Neuron (in vitro differentiated cells): Measurements from ENCODE around the gene TEX22.

Experiments used
- H2AFZ ChIP-seq: one replicate; pipeline ENCODE4 v1.6.1; 2013; ENCODE audit warnings: low read depth, mild to moderate bottlenecking, inconsistent platforms, low read length, moderate library complexity
- H3K27me3 ChIP-seq: one replicate; pipeline ENCODE4 v1.6.1; 2013; ENCODE audit warnings: low read length; ENCODE audit not compliant: insufficient read depth
- H3K36me3 ChIP-seq: one replicate; pipeline ENCODE4 v1.6.1; 2013; ENCODE audit warnings: low read length; ENCODE audit not compliant: insufficient read depth
- H3K4me1 ChIP-seq: one replicate; pipeline ENCODE4 v1.6.1; 2013; ENCODE audit warnings: low read length; ENCODE audit not compliant: insufficient read depth
- H3K4me3 ChIP-seq: 2 replicates; pipeline ENCODE4 v1.5.1; 2013; ENCODE audit warnings: mild to moderate bottlenecking, low read length, moderate library complexity
- H3K9me3 ChIP-seq: one replicate; pipeline ENCODE4 v1.6.1; 2013; ENCODE audit warnings: low read length

TEX22 gene

GRCh38 chr14:105440992-105441391 is 42.7 kb downstream of the TEX22 start:
- Histone ChIP-seq H3K4me1 (no peaks in the 10 kb centered on the region), H3K4me3 (no peak overlapping the region), H3K9me3 (no peaks in the 10 kb centered on the region), H2AFZ (no peak overlapping the region), H3K36me3 (peaks cover 33% of the 10 kb centered on the region), H3K27me3 (no peaks in the 10 kb centered on the region)

DNA sequence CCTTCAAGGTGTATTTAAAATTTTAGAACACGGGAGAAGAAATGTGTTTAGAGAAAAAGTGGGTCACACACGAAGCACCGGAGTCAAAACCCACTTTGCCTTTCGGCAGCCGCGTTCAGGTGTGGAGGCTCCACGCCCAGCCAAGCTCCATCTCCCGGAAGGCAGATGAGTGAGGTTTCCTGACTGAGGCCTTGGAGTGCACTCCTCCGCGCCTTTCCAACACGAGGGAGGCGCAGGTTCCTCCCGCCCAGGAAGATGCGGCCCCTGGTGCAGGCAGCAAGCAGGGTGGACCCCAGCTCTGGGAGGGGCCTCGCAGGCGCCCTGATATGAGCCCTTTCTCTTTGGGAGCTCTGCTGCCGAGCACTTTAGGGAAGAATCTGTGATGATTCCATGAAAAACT is 43.8 kb downstream of the TEX22 start:
- H2AFZ ChIP-seq, result no peak overlapping the region
- H3K4me1 ChIP-seq, result no peaks in the 10 kb centered on the region
- H3K36me3 ChIP-seq, result peaks cover 36% of the 10 kb centered on the region
- no peak overlapping the region for H3K4me3 ChIP-seq
- no peaks in the 10 kb centered on the region for H3K27me3 ChIP-seq
- H3K9me3 ChIP-seq, result no peaks in the 10 kb centered on the region

- Histone ChIP-seq H3K36me3 (peaks cover 33% of the 10 kb centered on the region), H2AFZ (no peak overlapping the region), H3K27me3 (no peaks in the 10 kb centered on the region), H3K4me3 (no peak overlapping the region), H3K4me1 (no peaks in the 10 kb centered on the region), H3K9me3 (no peaks in the 10 kb centered on the region)
Measured at GRCh38 chr14:105442834-105443233, 44.5 kb downstream of the TEX22 start.

DNA sequence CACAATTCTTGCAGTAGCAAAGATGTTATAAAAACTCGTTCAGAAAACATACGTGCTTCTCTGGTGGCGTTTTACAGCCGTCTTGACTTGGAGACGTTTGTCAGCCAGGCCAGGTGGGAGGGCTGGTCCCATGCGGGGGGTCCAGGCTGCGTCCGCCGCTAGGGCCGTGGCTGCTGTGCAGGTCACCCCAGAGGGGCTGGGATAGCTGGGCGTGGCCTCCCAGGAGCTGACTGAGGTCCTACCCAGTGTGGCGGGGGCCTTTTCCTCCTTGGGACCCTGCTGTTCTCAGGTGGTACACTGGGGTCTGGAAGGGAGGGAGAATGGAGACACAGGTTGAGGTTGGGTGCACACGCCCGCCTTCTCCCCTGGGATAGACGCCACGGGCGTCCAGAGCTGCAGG is 46.5 kb downstream of the TEX22 start:
- Histone ChIP-seq H2AFZ (no peak overlapping the region), H3K36me3 (peaks cover 30% of the 10 kb centered on the region), H3K9me3 (no peaks in the 10 kb centered on the region), H3K4me3 (no peak overlapping the region), H3K27me3 (no peaks in the 10 kb centered on the region), H3K4me1 (no peaks in the 10 kb centered on the region)

DNA sequence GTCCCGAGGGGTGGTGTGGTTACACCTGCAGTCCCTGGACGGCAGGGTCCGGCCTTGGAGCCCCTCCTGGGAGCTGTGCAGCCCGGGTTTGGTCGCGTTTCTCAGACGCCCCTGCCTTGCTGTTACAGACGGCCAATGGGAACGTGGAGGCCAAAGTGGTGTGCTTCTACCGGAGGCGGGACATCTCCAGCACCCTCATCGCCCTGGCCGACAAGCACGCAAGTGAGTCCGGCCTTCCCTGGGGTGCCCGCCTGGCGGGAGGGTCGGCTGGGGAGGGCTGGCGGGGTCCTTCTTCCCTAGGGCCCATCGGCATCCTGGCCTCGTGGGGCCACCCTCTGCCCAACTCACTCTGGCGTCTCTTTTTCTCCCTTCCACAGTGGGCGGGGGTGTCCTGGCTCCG is 47.0 kb downstream of the TEX22 start:
- H3K9me3 ChIP-seq, result no peaks in the 10 kb centered on the region

DNA sequence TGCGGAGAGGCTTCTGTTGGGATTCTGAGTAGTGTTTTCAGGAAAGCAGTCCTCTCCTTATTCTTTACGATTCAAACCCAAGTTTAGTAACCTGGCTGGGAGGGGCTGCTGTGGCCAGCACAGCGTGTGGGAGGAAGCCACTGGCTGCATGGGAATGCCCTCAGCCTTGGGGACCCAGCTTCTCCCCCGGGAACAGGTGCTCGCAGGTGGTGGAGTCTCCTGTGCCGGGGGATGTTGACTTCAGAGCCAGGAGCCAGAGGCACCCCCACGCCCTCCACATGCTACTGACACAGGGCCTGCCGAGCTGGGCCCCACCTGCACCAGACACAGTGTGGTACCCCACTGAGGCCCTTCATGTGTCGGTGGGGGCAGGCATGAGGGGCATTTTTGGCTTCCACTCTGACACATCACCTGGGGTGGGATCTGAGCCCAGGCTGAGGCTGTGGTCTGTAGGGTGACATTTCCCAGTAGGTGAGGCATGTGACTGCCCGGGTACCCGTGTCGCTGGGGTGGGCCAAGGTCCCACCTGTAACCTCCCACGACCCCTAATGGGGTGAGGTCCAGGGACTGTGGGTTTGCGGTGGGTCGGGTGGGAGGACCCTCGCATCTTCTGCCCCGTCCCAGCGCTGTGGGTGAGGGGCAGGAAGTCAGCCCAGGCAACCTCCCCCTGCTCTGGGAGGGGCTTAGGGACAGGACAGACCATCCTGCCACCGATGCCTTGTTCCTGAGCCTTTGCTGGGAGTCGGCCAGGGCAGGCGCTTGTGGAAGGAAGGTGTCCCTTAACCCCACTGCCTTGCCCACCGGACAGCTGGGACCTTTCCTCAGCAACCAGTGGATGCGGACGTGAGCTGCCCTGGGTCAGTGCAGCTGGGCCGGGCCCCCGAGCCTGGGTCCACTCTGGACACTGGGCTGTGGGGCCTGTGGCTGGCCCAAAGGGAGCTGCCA is 47.8 kb downstream of the TEX22 start:
- Histone ChIP-seq H3K4me1 (no peaks in the 10 kb centered on the region), H3K4me3 (no peak overlapping the region), H3K27me3 (no peaks in the 10 kb centered on the region), H3K36me3 (peaks cover 37% of the 10 kb centered on the region), H3K9me3 (no peaks in the 10 kb centered on the region), H2AFZ (no peak overlapping the region)

More for the DNA sequence above, 47.0 kb downstream of the TEX22 start:
- no peak overlapping the region for H3K4me3 ChIP-seq
- no peak overlapping the region for H2AFZ ChIP-seq
- peaks cover 33% of the 10 kb centered on the region for H3K36me3 ChIP-seq
- H3K27me3 ChIP-seq, result no peaks in the 10 kb centered on the region
- H3K4me1 ChIP-seq, result no peaks in the 10 kb centered on the region

GRCh38 chr14:105446971-105447370 is 48.6 kb downstream of the TEX22 start:
- no peak overlapping the region for H2AFZ ChIP-seq
- H3K4me1 ChIP-seq, result no peaks in the 10 kb centered on the region
- no peaks in the 10 kb centered on the region for H3K27me3 ChIP-seq
- H3K36me3 ChIP-seq, result peaks cover 42% of the 10 kb centered on the region
- H3K4me3 ChIP-seq, result no peak overlapping the region
- H3K9me3 ChIP-seq, result no peaks in the 10 kb centered on the region

GRCh38 chr14:105447651-105448640 is 49.6 kb downstream of the TEX22 start:
- H3K36me3 ChIP-seq, result peaks cover 43% of the 10 kb centered on the region
- H2AFZ ChIP-seq, result no peak overlapping the region
- H3K9me3 ChIP-seq, result no peaks in the 10 kb centered on the region
- H3K4me1 ChIP-seq, result no peaks in the 10 kb centered on the region
- no peak overlapping the region for H3K4me3 ChIP-seq
- H3K27me3 ChIP-seq, result no peaks in the 10 kb centered on the region

DNA sequence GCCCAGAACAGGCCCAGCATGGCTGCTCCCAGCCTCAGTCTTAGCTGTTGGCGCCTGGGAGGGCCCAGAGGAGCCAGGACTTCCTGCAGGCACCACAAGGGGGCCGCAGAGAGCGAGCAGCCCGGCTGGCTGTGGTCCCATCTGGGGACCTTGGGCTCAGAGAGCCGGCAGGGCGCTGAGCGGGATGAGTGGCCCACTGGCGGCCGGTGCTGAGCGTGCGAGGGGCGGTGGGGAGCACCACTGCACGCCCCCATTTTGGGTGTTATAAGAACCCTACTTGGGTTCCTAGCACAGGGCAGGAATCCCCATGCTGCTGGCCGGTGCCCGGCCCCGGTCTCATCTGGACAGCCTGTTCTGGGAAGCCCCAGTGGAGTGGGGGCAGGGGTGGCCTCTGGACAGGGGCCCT is 50.4 kb downstream of the TEX22 start:
- Histone ChIP-seq H3K36me3 (peaks cover 46% of the 10 kb centered on the region), H3K27me3 (no peaks in the 10 kb centered on the region), H3K9me3 (no peaks in the 10 kb centered on the region)

DNA sequence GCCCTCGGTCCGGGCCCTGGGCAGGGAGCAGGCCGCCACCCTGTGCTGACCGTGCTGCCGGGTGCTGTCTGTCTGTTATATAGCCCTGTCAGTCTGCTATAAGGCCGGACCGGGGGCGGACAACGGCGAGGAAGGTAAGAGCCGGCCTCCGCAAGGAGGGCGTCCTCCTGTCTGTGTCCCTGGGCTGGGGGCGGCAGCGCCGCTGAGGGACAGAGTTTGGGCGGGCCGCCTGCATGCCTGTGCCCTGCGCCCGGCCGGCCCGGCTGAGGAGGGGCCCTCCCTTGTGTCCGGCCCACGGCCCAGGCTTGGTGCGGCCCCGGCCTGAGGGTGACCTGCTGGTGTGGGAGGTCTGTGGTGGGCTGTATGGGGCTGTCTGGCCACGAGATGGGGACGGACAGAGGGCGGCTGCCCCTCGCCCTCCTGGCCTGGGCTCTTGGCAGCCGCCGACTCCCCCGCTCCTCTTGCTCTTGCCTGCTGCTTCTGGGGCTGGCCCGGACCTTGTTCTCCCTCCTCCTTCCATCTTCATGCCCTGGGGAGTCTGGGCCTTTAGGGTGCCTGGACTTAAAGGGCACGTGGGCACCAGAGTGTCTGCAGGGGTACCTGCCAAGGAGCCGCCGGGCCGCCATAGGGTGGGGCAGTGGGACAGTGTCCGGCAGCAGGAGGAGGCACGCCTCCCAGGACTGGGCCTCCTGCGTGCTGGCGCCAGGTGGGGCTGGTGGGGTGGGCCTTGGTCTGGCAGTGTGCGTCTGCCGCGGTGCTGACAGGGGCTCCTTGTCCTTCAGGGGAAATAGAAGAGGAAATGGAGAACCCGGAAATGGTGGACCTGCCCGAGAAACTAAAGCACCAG is 51.2 kb downstream of the TEX22 start:
- no peaks in the 10 kb centered on the region for H3K9me3 ChIP-seq
- peaks cover 53% of the 10 kb centered on the region for H3K36me3 ChIP-seq
- no peaks in the 10 kb centered on the region for H3K4me1 ChIP-seq
- no peak overlapping the region for H2AFZ ChIP-seq
- no peak overlapping the region for H3K4me3 ChIP-seq
- H3K27me3 ChIP-seq, result no peaks in the 10 kb centered on the region

More for the DNA sequence above, 50.4 kb downstream of the TEX22 start:
- H3K4me1 ChIP-seq, result no peaks in the 10 kb centered on the region
- H3K4me3 ChIP-seq, result no peak overlapping the region
- H2AFZ ChIP-seq, result no peak overlapping the region

GRCh38 chr14:105450123-105450505 is 51.8 kb downstream of the TEX22 start:
- Histone ChIP-seq H3K36me3 (peaks cover 57% of the 10 kb centered on the region), H3K27me3 (no peaks in the 10 kb centered on the region), H3K9me3 (no peaks in the 10 kb centered on the region), H3K4me1 (no peaks in the 10 kb centered on the region), H2AFZ (no peak overlapping the region), H3K4me3 (no peak overlapping the region)

GRCh38 chr14:105450864-105451720 is 52.8 kb downstream of the TEX22 start:
- Histone ChIP-seq H3K27me3 (no peaks in the 10 kb centered on the region), H3K4me1 (no peaks in the 10 kb centered on the region), H3K4me3 (no peak overlapping the region), H3K9me3 (no peaks in the 10 kb centered on the region), H2AFZ (no peak overlapping the region), H3K36me3 (peaks cover 63% of the 10 kb centered on the region)
